ENCODE results near the gene XYLT2. TPM values are rescaled to one million over a fixed set of nuclear protein-coding genes. Genes with fewer than 3 reads are reported as not detected.

XYLT2 gene
- total and polyA plus RNA-seq, 9 of the 15 experiments (the other 6 are each of a cell fraction or from before 2014, with no cell fraction given) = 0.63 to 9.1 (median 4.3) TPM

DNA sequence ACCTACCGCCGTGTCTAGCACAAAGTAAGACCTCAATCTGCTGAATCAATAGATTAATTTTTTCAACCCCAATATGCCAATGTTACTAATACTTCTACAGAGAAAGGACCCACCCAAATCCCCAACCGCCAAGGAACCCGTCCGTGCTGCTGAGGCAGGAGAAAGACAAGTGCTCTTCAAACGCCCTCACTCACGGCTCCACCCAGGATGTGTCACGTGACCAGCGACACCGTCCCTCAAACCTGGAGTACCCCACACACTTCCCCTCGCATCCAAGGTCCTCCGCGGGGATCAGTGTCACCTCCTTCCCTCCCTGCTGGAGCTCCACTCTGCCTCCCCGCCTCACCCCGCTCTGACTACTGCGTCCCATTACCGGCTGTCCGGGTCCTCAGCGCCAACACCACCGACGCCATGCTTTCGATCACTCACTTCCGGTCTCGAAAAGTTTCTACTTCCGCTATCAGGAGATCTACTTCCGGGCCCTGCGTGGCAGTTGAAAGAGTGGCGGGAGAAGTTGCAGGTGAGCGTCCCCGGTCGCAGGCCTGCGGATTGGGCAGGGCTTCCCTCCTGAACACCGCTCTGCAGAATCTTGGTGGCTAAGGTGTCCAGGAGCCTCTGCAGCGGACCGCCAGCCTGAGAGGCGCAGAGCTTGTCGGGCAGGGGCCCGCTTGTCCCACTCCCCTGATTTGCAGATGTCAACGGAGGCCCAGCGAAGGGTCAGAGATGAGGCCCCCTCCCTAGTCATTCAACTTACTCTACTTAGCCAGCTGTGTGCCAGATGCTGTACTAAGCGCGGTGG is 27.0 kb downstream of the XYLT2 start, which contains the start of the genes EME1 and MRPL27 (continued):
- TF ChIP-seq NRF1 (conservative IDR thresholded peaks at IDR 0.05 in 1 of 2, IDR thresholded peaks at IDR 0.05 in 1 of 2) (peak in 1 of 2 experiments; percentile 42; a peak in 3 of 4 replicates), TSHZ1 (CRISPR knock-in tag; IDR thresholded peaks at IDR 0.05) (0 out of 2 replicates have a peak, but pooled peaks have one; percentile 19), SUPT5H (IDR thresholded peaks at IDR 0.05) (peak; percentile 98), SMAD3 (CRISPR knock-in tag; conservative IDR thresholded peaks at IDR 0.05) (0 out of 2 replicates have a peak, but pooled peaks have one; percentile 26), ZNF263 (CRISPR knock-in tag; IDR thresholded peaks at IDR 0.05; ENCODE audit: borderline replicate concordance) (peak; percentile 49), KLF6 (CRISPR knock-in tag; IDR thresholded peaks at IDR 0.05; ENCODE audit: borderline replicate concordance) (peak; percentile 83), TAF7 (tag; IDR thresholded peaks at IDR 0.05) (peak; percentile 98), ZNF431 (CRISPR knock-in tag; IDR thresholded peaks at IDR 0.05) (peak; percentile 60; the same call in 1 of the 2 replicates), HLTF (IDR thresholded peaks at IDR 0.05) (peak; percentile 81; the same call in 1 of the 2 replicates), ZNF507 (tag; conservative IDR thresholded peaks at IDR 0.05) (no peak), BRD9 (IDR thresholded peaks at IDR 0.05; ENCODE audit: low read depth, partially characterized antibody) (peak; percentile 92), CEBPB (tag; IDR thresholded peaks at IDR 0.05) (no peak), CREM (IDR thresholded peaks at IDR 0.05; ENCODE audit: low read depth) (peak; percentile 79), SMARCA5 (IDR thresholded peaks at IDR 0.05) (no peak), MAZ (CRISPR knock-in tag; conservative IDR thresholded peaks at IDR 0.05 in 1 of 2, IDR thresholded peaks at IDR 0.05 in 1 of 2) (peak; percentile 39 to 78; a peak in 2 of 4 replicates), REST (IDR thresholded peaks at IDR 0.05; ENCODE audit: borderline replicate concordance) (peak; percentile 84), REST (CRISPR knock-in tag; IDR thresholded peaks at IDR 0.05; ENCODE audit: low read depth) (peak; percentile 80; the same call in 1 of the 2 replicates), FOS (IDR thresholded peaks at IDR 0.05; ENCODE audit: extremely low read depth, insufficient read length) (no peak)

Data from K562 (cell line).